ENCODE results near the gene CHN1. TPM values are rescaled to one million over a fixed set of nuclear protein-coding genes. Genes with fewer than 3 reads are reported as not detected.

CHN1 gene
- total RNA-seq, 1 donor = 3.0 TPM

GRCh38 chr2:174893018-174893417, 112.2 kb downstream of the CHN1 start:
- H3K4me1 ChIP-seq (ENCODE audit: insufficient read depth, low read length) = no peaks in the 10 kb centered on the region
- H3K9me3 ChIP-seq (ENCODE audit: low read depth, low read length) = no peaks in the 10 kb centered on the region
- H3K4me3 ChIP-seq (ENCODE audit: low read length) = no peak overlapping the region
- no peaks in the 10 kb centered on the region for H3K27me3 ChIP-seq (ENCODE audit: insufficient read depth, low read length)

GRCh38 chr2:174892546-174892945, 112.6 kb downstream of the CHN1 start:
- H3K4me3 ChIP-seq (ENCODE audit: low read length) = no peak overlapping the region
- no peaks in the 10 kb centered on the region for H3K27me3 ChIP-seq (ENCODE audit: insufficient read depth, low read length)
- H3K4me1 ChIP-seq (ENCODE audit: insufficient read depth, low read length) = no peaks in the 10 kb centered on the region
- H3K9me3 ChIP-seq (ENCODE audit: low read depth, low read length) = no peaks in the 10 kb centered on the region

- H3K4me1 ChIP-seq (ENCODE audit: insufficient read depth, low read length) = no peaks in the 10 kb centered on the region
- H3K27me3 ChIP-seq (ENCODE audit: insufficient read depth, low read length) = no peaks in the 10 kb centered on the region
- H3K9me3 ChIP-seq (ENCODE audit: low read depth, low read length) = no peaks in the 10 kb centered on the region
- H3K4me3 ChIP-seq (ENCODE audit: low read length) = no peak overlapping the region
These were observed 116.4 kb downstream of the CHN1 start for GRCh38 chr2:174888646-174889271.

GRCh38 chr2:174888146-174888545, 117.0 kb downstream of the CHN1 start:
- Histone ChIP-seq H3K9me3 (ENCODE audit: low read depth, low read length) (no peaks in the 10 kb centered on the region), H3K4me1 (ENCODE audit: insufficient read depth, low read length) (no peaks in the 10 kb centered on the region), H3K27me3 (ENCODE audit: insufficient read depth, low read length) (no peaks in the 10 kb centered on the region), H3K4me3 (ENCODE audit: low read length) (no peak overlapping the region)

- no peaks in the 10 kb centered on the region for H3K27me3 ChIP-seq (ENCODE audit: insufficient read depth, low read length)
- H3K9me3 ChIP-seq (ENCODE audit: low read depth, low read length) = no peaks in the 10 kb centered on the region
- no peaks in the 10 kb centered on the region for H3K4me1 ChIP-seq (ENCODE audit: insufficient read depth, low read length)
- no peak overlapping the region for H3K4me3 ChIP-seq (ENCODE audit: low read length)
These were observed 122.8 kb downstream of the CHN1 start for GRCh38 chr2:174882416-174882815.

- Histone ChIP-seq H3K4me3 (ENCODE audit: low read length) (no peak overlapping the region), H3K9me3 (ENCODE audit: low read depth, low read length) (no peaks in the 10 kb centered on the region), H3K4me1 (ENCODE audit: insufficient read depth, low read length) (no peaks in the 10 kb centered on the region), H3K27me3 (ENCODE audit: insufficient read depth, low read length) (no peaks in the 10 kb centered on the region)
These were observed 123.5 kb downstream of the CHN1 start for GRCh38 chr2:174881678-174882077.

GRCh38 chr2:174878537-174879147, 126.5 kb downstream of the CHN1 start:
- no peaks in the 10 kb centered on the region for H3K9me3 ChIP-seq (ENCODE audit: low read depth, low read length)
- no peaks in the 10 kb centered on the region for H3K4me1 ChIP-seq (ENCODE audit: insufficient read depth, low read length)
- H3K27me3 ChIP-seq (ENCODE audit: insufficient read depth, low read length) = no peaks in the 10 kb centered on the region
- H3K4me3 ChIP-seq (ENCODE audit: low read length) = no peak overlapping the region

- H3K4me3 ChIP-seq (ENCODE audit: low read length) = no peak overlapping the region
- no peaks in the 10 kb centered on the region for H3K9me3 ChIP-seq (ENCODE audit: low read depth, low read length)
- no peaks in the 10 kb centered on the region for H3K4me1 ChIP-seq (ENCODE audit: insufficient read depth, low read length)
- H3K27me3 ChIP-seq (ENCODE audit: insufficient read depth, low read length) = no peaks in the 10 kb centered on the region
These were observed 127.4 kb downstream of the CHN1 start for GRCh38 chr2:174877751-174878150.

GRCh38 chr2:174877301-174877700, 127.9 kb downstream of the CHN1 start:
- no peaks in the 10 kb centered on the region for H3K9me3 ChIP-seq (ENCODE audit: low read depth, low read length)
- no peaks in the 10 kb centered on the region for H3K27me3 ChIP-seq (ENCODE audit: insufficient read depth, low read length)
- no peaks in the 10 kb centered on the region for H3K4me1 ChIP-seq (ENCODE audit: insufficient read depth, low read length)
- no peak overlapping the region for H3K4me3 ChIP-seq (ENCODE audit: low read length)

- Histone ChIP-seq H3K4me1 (ENCODE audit: insufficient read depth, low read length) (no peaks in the 10 kb centered on the region), H3K27me3 (ENCODE audit: insufficient read depth, low read length) (no peaks in the 10 kb centered on the region), H3K4me3 (ENCODE audit: low read length) (no peak overlapping the region), H3K9me3 (ENCODE audit: low read depth, low read length) (no peaks in the 10 kb centered on the region)
These were observed 131.1 kb downstream of the CHN1 start for GRCh38 chr2:174874085-174874484.

- Histone ChIP-seq H3K9me3 (ENCODE audit: low read depth, low read length) (no peaks in the 10 kb centered on the region), H3K4me1 (ENCODE audit: insufficient read depth, low read length) (no peaks in the 10 kb centered on the region), H3K4me3 (ENCODE audit: low read length) (no peak overlapping the region), H3K27me3 (ENCODE audit: insufficient read depth, low read length) (no peaks in the 10 kb centered on the region)
These were observed 131.7 kb downstream of the CHN1 start for GRCh38 chr2:174873471-174873870.

GRCh38 chr2:174870787-174871186, 134.4 kb downstream of the CHN1 start:
- no peaks in the 10 kb centered on the region for H3K27me3 ChIP-seq (ENCODE audit: insufficient read depth, low read length)
- no peak overlapping the region for H3K4me3 ChIP-seq (ENCODE audit: low read length)
- no peaks in the 10 kb centered on the region for H3K4me1 ChIP-seq (ENCODE audit: insufficient read depth, low read length)
- no peaks in the 10 kb centered on the region for H3K9me3 ChIP-seq (ENCODE audit: low read depth, low read length)

- Histone ChIP-seq H3K9me3 (ENCODE audit: low read depth, low read length) (no peaks in the 10 kb centered on the region), H3K4me1 (ENCODE audit: insufficient read depth, low read length) (no peaks in the 10 kb centered on the region), H3K27me3 (ENCODE audit: insufficient read depth, low read length) (no peaks in the 10 kb centered on the region), H3K4me3 (ENCODE audit: low read length) (no peak overlapping the region)
These were observed 136.3 kb downstream of the CHN1 start for GRCh38 chr2:174868878-174869277.

GRCh38 chr2:174866421-174866820, 138.8 kb downstream of the CHN1 start:
- no peaks in the 10 kb centered on the region for H3K4me1 ChIP-seq (ENCODE audit: insufficient read depth, low read length)
- no peak overlapping the region for H3K4me3 ChIP-seq (ENCODE audit: low read length)
- H3K9me3 ChIP-seq (ENCODE audit: low read depth, low read length) = no peaks in the 10 kb centered on the region
- H3K27me3 ChIP-seq (ENCODE audit: insufficient read depth, low read length) = no peaks in the 10 kb centered on the region

- Histone ChIP-seq H3K9me3 (ENCODE audit: low read depth, low read length) (no peaks in the 10 kb centered on the region), H3K27me3 (ENCODE audit: insufficient read depth, low read length) (no peaks in the 10 kb centered on the region), H3K4me1 (ENCODE audit: insufficient read depth, low read length) (no peaks in the 10 kb centered on the region), H3K4me3 (ENCODE audit: low read length) (no peak overlapping the region)
These were observed 142.0 kb downstream of the CHN1 start for GRCh38 chr2:174863183-174863582.

GRCh38 chr2:174859563-174860169, 145.5 kb downstream of the CHN1 start:
- H3K4me3 ChIP-seq (ENCODE audit: low read length) = no peak overlapping the region
- H3K9me3 ChIP-seq (ENCODE audit: low read depth, low read length) = no peaks in the 10 kb centered on the region
- H3K4me1 ChIP-seq (ENCODE audit: insufficient read depth, low read length) = no peaks in the 10 kb centered on the region
- no peaks in the 10 kb centered on the region for H3K27me3 ChIP-seq (ENCODE audit: insufficient read depth, low read length)

Measured in mononuclear cell (primary cell).